SU-DHL-6 (cell line): ENCODE measurements around the gene FHOD3.

Experiments used
- EZH2phosphoT487 ChIP-seq: fragments of 200-600 bp; sonication (generic), shearing (Covaris generic); conservative IDR thresholded peaks from 2 replicates; pipeline ENCODE4 v1.6.1; 2018; ENCODE audit warnings: mild to moderate bottlenecking, antibody characterized with exemption, low read length, moderate library complexity, mixed read lengths
- TF ChIP-seq, protein P1 (sequence below): fragments of 200-600 bp; sonication (generic); IDR thresholded peaks from one replicate; pipeline ENCODE4 v1.5.1; 2017; ENCODE audit warnings: antibody characterized with exemption, mild to moderate bottlenecking, low read length, moderate library complexity; ENCODE audit not compliant: insufficient read depth, poor library complexity, severe bottlenecking

GRCh38 chr18:36378205-36378604 is 80.7 kb downstream of the FHOD3 start:
- TF ChIP-seq, protein P1, sequence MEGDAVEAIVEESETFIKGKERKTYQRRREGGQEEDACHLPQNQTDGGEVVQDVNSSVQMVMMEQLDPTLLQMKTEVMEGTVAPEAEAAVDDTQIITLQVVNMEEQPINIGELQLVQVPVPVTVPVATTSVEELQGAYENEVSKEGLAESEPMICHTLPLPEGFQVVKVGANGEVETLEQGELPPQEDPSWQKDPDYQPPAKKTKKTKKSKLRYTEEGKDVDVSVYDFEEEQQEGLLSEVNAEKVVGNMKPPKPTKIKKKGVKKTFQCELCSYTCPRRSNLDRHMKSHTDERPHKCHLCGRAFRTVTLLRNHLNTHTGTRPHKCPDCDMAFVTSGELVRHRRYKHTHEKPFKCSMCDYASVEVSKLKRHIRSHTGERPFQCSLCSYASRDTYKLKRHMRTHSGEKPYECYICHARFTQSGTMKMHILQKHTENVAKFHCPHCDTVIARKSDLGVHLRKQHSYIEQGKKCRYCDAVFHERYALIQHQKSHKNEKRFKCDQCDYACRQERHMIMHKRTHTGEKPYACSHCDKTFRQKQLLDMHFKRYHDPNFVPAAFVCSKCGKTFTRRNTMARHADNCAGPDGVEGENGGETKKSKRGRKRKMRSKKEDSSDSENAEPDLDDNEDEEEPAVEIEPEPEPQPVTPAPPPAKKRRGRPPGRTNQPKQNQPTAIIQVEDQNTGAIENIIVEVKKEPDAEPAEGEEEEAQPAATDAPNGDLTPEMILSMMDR = no peak
- no peak for TF ChIP-seq EZH2phosphoT487
